IMR-90 (cell line): ENCODE data around the gene OPN4. TPM values are rescaled to one million over a fixed set of nuclear protein-coding genes. Genes with fewer than 3 reads are reported as not detected.
"Not testable (repeated sequence)": the region's sequence is repeated elsewhere in the genome, so short reads cannot be mapped to it uniquely, and the experiment has no call there.

Experiments
- ATAC-seq: fragments of 200-7000 bp; cut with Tn5 transposase; 2 replicates; pipeline ENCODE4 v1.9.1; 2020; ENCODE audit warnings: low read depth, mild to moderate bottlenecking, moderate library complexity
- BruUV-seq: library from RNA; stranded (reverse); fragments of 400-500 nt; replicated peaks from 2 replicates; lab custom pipeline; 2021; lab: Mats Ljungman, UMichigan
- CTCF ChIA-PET: fragments of 300-600 bp; formaldehyde crosslinking; extraction: SDS; loops from one replicate; lab custom pipeline; 2021; ENCODE audit warnings: antibody characterized with exemption; lab: Yijun Ruan, JAX
- POLR2A ChIA-PET: fragments of 300-600 bp; sonication (Branson Sonifier 250); formaldehyde crosslinking; loops from one replicate; lab custom pipeline; 2022; ENCODE audit warnings: antibody characterized with exemption; ENCODE audit not compliant: unreplicated experiment; lab: Charles Lee
- DNase-seq: peaks from one replicate; pipeline ENCODE4 v3.0.0; 2013
- H2AFZ ChIP-seq: replicated peaks from 2 replicates; pipeline ENCODE3; 2013; ENCODE audit warnings: low read length, mild to moderate bottlenecking; ENCODE audit not compliant: poor library complexity
- H2AK5ac ChIP-seq: 2 replicates; pipeline ENCODE4 v1.6.1; 2013; ENCODE audit warnings: low read depth, low read length, inconsistent platforms
- H2AK9ac ChIP-seq: replicated peaks from 2 replicates; pipeline ENCODE3; 2013; ENCODE audit warnings: mild to moderate bottlenecking, low read depth, low read length, moderate library complexity; ENCODE audit not compliant: poor library complexity
- H2BK120ac ChIP-seq: 2 replicates; pipeline ENCODE4 v1.6.1; 2013; ENCODE audit warnings: low read depth, low read length, inconsistent platforms
- H2BK15ac ChIP-seq: 3 replicates; pipeline ENCODE4 v1.6.1; 2013; ENCODE audit warnings: low read depth, low read length, inconsistent platforms
- H2BK20ac ChIP-seq: 2 replicates; pipeline ENCODE4 v1.6.1; 2013; ENCODE audit warnings: low read depth, mild to moderate bottlenecking, inconsistent platforms, low read length, moderate library complexity
- H2BK5ac ChIP-seq: 2 replicates; pipeline ENCODE4 v1.6.1; 2013; ENCODE audit warnings: mild to moderate bottlenecking, low read depth, low read length, inconsistent platforms; ENCODE audit not compliant: poor library complexity, severe bottlenecking
- H3K14ac ChIP-seq: replicated peaks from 2 replicates; pipeline ENCODE4 v1.6.1; 2013; ENCODE audit warnings: low read depth, low read length, inconsistent platforms
- H3K18ac ChIP-seq: 2 replicates; pipeline ENCODE4 v1.6.1; 2013; ENCODE audit warnings: low read depth, low read length, control low read depth
- H3K23ac ChIP-seq: 2 replicates; pipeline ENCODE4 v1.6.1; 2013; ENCODE audit warnings: low read depth, low read length, inconsistent platforms
- H3K27ac ChIP-seq: 2 replicates; pipeline ENCODE4 v1.5.1; 2013; ENCODE audit warnings: mild to moderate bottlenecking, control low read depth, low read length; ENCODE audit not compliant: insufficient read depth
- H3K27me3 ChIP-seq: 2 replicates; pipeline ENCODE4 v1.6.1; 2013; ENCODE audit warnings: low read length; ENCODE audit not compliant: control insufficient read depth, insufficient read depth
- H3K36me3 ChIP-seq: 2 replicates; pipeline ENCODE4 v1.6.1; 2013; ENCODE audit warnings: low read length, mixed read lengths; ENCODE audit not compliant: control insufficient read depth, insufficient read depth
- H3K4ac ChIP-seq: 2 replicates; pipeline ENCODE4 v1.6.1; 2013; ENCODE audit warnings: low read depth, low read length, inconsistent platforms
- H3K4me1 ChIP-seq: 2 replicates; pipeline ENCODE4 v1.6.1; 2013; ENCODE audit warnings: low read length, mixed read lengths; ENCODE audit not compliant: control insufficient read depth, insufficient read depth
- H3K4me2 ChIP-seq: 2 replicates; pipeline ENCODE4 v1.6.1; 2013; ENCODE audit warnings: low read depth, mild to moderate bottlenecking, control low read depth, low read length, moderate library complexity
- H3K4me3 ChIP-seq: 2 replicates; pipeline ENCODE4 v1.5.1; 2013; ENCODE audit warnings: low read depth, mild to moderate bottlenecking, control low read depth, low read length, moderate library complexity; ENCODE audit not compliant: insufficient read depth
- H3K56ac ChIP-seq: 2 replicates; pipeline ENCODE4 v1.6.1; 2013; ENCODE audit warnings: low read length, inconsistent platforms; ENCODE audit not compliant: insufficient read depth; ENCODE audit errors: extremely low read depth
- H3K79me1 ChIP-seq, 2 experiments: 2 replicates each; pipeline ENCODE4 v1.6.1; 2013; ENCODE audit warnings: low read length in 2 of 2, inconsistent platforms in 1 of 2, low read depth in 1 of 2
- H3K9ac ChIP-seq: 2 replicates; pipeline ENCODE4 v1.6.1; 2013; ENCODE audit warnings: low read depth, low read length, control low read depth
- H3K9me1 ChIP-seq: 2 replicates; pipeline ENCODE4 v1.6.1; 2013; ENCODE audit warnings: low read length, inconsistent platforms; ENCODE audit not compliant: insufficient read depth
- H3K9me3 ChIP-seq: 2 replicates; pipeline ENCODE4 v1.6.1; 2013; ENCODE audit warnings: low read length; ENCODE audit not compliant: control insufficient read depth, insufficient read depth
- H4K20me1 ChIP-seq: 2 replicates; pipeline ENCODE4 v1.6.1; 2013; ENCODE audit warnings: low read length, inconsistent platforms; ENCODE audit not compliant: insufficient read depth
- H4K5ac ChIP-seq: 2 replicates; pipeline ENCODE4 v1.6.1; 2013; ENCODE audit warnings: mild to moderate bottlenecking, low read depth, low read length, control low read depth
- H4K8ac ChIP-seq, 2 experiments: 2 replicates each; pipeline ENCODE4 v1.6.1; 2013; ENCODE audit warnings: low read depth in 2 of 2, low read length in 2 of 2, control low read depth in 1 of 2, inconsistent platforms in 1 of 2
- H4K91ac ChIP-seq: 2 replicates; pipeline ENCODE4 v1.6.1; 2013; ENCODE audit warnings: low read depth, low read length, inconsistent platforms; ENCODE audit not compliant: insufficient read depth
- WGBS, 2 experiments: methylation state at CpG; one replicate each; pipeline versions ENCODE4 v1.1.5 to v1.1.7; 2013; ENCODE audit warnings: missing lambda C conversion rate in 2 of 2; ENCODE audit not compliant: insufficient read length in 1 of 2; ENCODE audit errors: extremely low coverage in 2 of 2; 5-methylcytosine and 5-hydroxymethylcytosine counted together
- dilution Hi-C: fragments of 300-500 bp; cut with HindIII; formaldehyde crosslinking; loops from one replicate; pipeline ENCODE4 v1.14.3; 2018; ENCODE audit warnings: low sequenced_read_pairs; ENCODE audit not compliant: unreplicated experiment
- in situ Hi-C: fragments of 300-500 bp; cut with MboI; formaldehyde crosslinking; loops from 3 replicates; pipeline ENCODE4 v1.14.3; 2019; ENCODE audit warnings: low sequenced_read_pairs, inconsistent platforms, mixed read lengths
- intact Hi-C: fragments of 100-400 bp; cut with micrococcal nuclease; formaldehyde crosslinking; loops from 2 replicates; pipeline ENCODE4 v1.10.0; 2022
- polyA plus RNA-seq, 3 experiments: library from polyadenylated mRNA; depleted of rRNA; stranded (reverse); fragments of >200 nt; gene quantifications; 2 replicates each; pipeline ENCODE4 v1.2.3, GENCODE V29; 2012; ENCODE audit warnings: low replicate concordance in 1 of 3
- total RNA-seq: library from RNA; depleted of rRNA; stranded (reverse); fragments of >200 nt; gene quantifications from 2 replicates; pipeline ENCODE4 v1.2.3, GENCODE V29; 2012

The OPN4 gene
- total and polyA plus RNA-seq, 2 of the 4 experiments (the other 2 are of a cell fraction) = 0.03 TPM; not detected in 1

- H3K9ac ChIP-seq, H3K27me3 ChIP-seq, POLR2A ChIA-PET, H4K5ac ChIP-seq, H3K9me1 ChIP-seq, DNase-seq, in situ Hi-C loops, H4K20me1 ChIP-seq, H2BK5ac ChIP-seq, H2BK120ac ChIP-seq, H4K8ac ChIP-seq, H3K18ac ChIP-seq, H2BK20ac ChIP-seq, intact Hi-C loops, H4K91ac ChIP-seq, H2BK15ac ChIP-seq, H3K4me2 ChIP-seq, H3K14ac ChIP-seq, H3K56ac ChIP-seq, H3K27ac ChIP-seq, H3K23ac ChIP-seq, H3K4me3 ChIP-seq, H3K9me3 ChIP-seq, dilution Hi-C loops, H3K36me3 ChIP-seq, H2AK9ac ChIP-seq, ATAC-seq, H2AFZ ChIP-seq, CTCF ChIA-PET, H3K4ac ChIP-seq, H2AK5ac ChIP-seq, H3K79me1 ChIP-seq, BruUV-seq: not testable (repeated sequence)
- WGBS, 2 experiments = no CpG with 5 or more reads among the region's 5 CpGs
- peaks cover 15% of the 10 kb centered on the region for H3K4me1 ChIP-seq
These were observed 8.7 kb upstream of the OPN4 start for GRCh38 chr10:86645621-86646165.
